Esophagus squamous epithelium (tissue), 5 donors: Measurements from ENCODE around the gene RWDD3. TPM values are rescaled to one million over a fixed set of nuclear protein-coding genes. Genes with fewer than 3 reads are reported as not detected.

ENCODE experiments used
- DNase-seq: peaks from one replicate; lab custom pipeline; 2025; lab: John Stamatoyannopoulos, UW
- H3K27ac ChIP-seq, 4 donors: fragments of 200-600 bp; sonication (generic); one replicate each; pipeline ENCODE4 v1.5.1; 2016 to 2019; ENCODE audit warnings: mild to moderate bottlenecking in 1 of 4
- H3K27me3 ChIP-seq, 4 donors: fragments of 200-600 bp; sonication (generic); 1 replicate in 3 of 4; 2 replicates in 1 of 4; pipeline versions ENCODE4 v1.5.1 to v1.6.0; 2017 to 2021; ENCODE audit warnings: antibody characterized with exemption in 1 of 4
- H3K36me3 ChIP-seq, 3 donors: fragments of 200-600 bp; sonication (generic); one replicate each; pipeline ENCODE4 v1.5.1; 2016 to 2019
- H3K4me1 ChIP-seq, 3 donors: fragments of 200-600 bp; sonication (generic); one replicate each; pipeline ENCODE4 v1.5.1; 2017 to 2019
- H3K4me3 ChIP-seq, 4 donors: fragments of 200-600 bp; sonication (generic); 1 replicate in 3 of 4; 2 replicates in 1 of 4; pipeline ENCODE4 v1.5.1; 2016 to 2019; ENCODE audit warnings: mild to moderate bottlenecking in 2 of 4, moderate library complexity in 1 of 4
- H3K9me3 ChIP-seq, 3 donors: fragments of 200-600 bp; sonication (generic); one replicate each; pipeline ENCODE4 v1.5.1; 2016 to 2019
- CTCF ChIP-seq, 6 experiments: fragments of 450-650 bp in 4 of 6; fragments of 200-600 bp in 2 of 6; sonication (generic) in 2 of 6; IDR thresholded peaks; one replicate each; pipeline ENCODE4 v1.5.1; 2016 to 2019; ENCODE audit warnings: antibody characterized with exemption in 6 of 6, mild to moderate bottlenecking in 4 of 6, moderate library complexity in 4 of 6
- POLR2A ChIP-seq, 4 donors: fragments of 450-650 bp; IDR thresholded peaks; one replicate each; pipeline ENCODE4 v1.6.1; 2017; ENCODE audit warnings: antibody characterized with exemption in 4 of 4, mild to moderate bottlenecking in 4 of 4, moderate library complexity in 3 of 4
- WGBS, 2 donors: methylation state at CpG; one replicate each; pipeline ENCODE4 v1.1.5; 2018; 5-methylcytosine and 5-hydroxymethylcytosine counted together
- intact Hi-C: fragments of 100-400 bp; cut with DNase I; formaldehyde crosslinking; loops from one replicate; pipeline ENCODE4 v1.15.0; 2022
- total RNA-seq, 4 donors: library from RNA; depleted of rRNA; stranded (reverse); fragments of >200 nt; gene quantifications; one replicate each; pipeline ENCODE4 v1.1.0, GENCODE V29; 2016
- donor health status: DM: yes; HTN: yes; CAD: no.

Gene RWDD3
- total RNA-seq, 4 donors from 2014 or later: 1.8 to 11.8 (median 7.6) TPM

GRCh38 chr1:95219407-95219806, 14.6 kb upstream of the RWDD3 start:
- intact Hi-C loops: no loop called here
- WGBS, 2 donors: 91 to 97% methylated on average over 4 of the region's 4 CpGs
- TF ChIP-seq CTCF (IDR thresholded peaks at IDR 0.05): no peak
- TF ChIP-seq POLR2A (IDR thresholded peaks at IDR 0.05): no peak

DNA sequence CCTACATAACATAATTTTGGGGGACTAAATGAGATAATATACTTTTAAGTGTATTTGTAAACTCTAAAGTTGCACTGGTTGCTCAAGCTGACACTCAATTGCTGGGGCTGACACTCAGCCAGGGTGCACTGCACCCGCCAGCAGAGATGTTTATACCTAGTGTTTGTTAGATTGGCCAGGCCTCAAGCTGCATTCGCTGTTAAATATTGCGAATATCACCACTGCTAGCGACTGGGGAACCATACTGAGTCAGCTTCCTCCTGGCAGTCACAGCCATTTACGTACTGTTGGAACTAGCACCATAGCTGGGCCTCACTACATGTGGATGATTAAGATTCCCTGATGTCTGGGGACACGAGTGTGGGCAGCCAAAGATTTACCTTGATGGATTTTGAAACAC, 12.7 kb upstream of the RWDD3 start:
- no peak overlapping the region for H3K4me3 ChIP-seq
- 83 to 86% methylated on average over 4 to 6 of the region's 6 CpGs for WGBS, 2 donors
- intact Hi-C loops: no loop called here
- H3K27me3 ChIP-seq: no peaks in the 10 kb centered on the region
- no peaks in the 10 kb centered on the region for H3K9me3 ChIP-seq
- no peaks in the 10 kb centered on the region for H3K36me3 ChIP-seq
- no peak for DNase-seq
- H3K4me1 ChIP-seq: no peaks in the 10 kb centered on the region
- H3K27ac ChIP-seq: no peak overlapping the region
- TF ChIP-seq CTCF (IDR thresholded peaks at IDR 0.05) (no peak), POLR2A (IDR thresholded peaks at IDR 0.05) (no peak)

More at GRCh38 chr1:95219407-95219806, 14.6 kb upstream of the RWDD3 start:
- no peaks in the 10 kb centered on the region for H3K9me3 ChIP-seq
- no peak overlapping the region for H3K4me3 ChIP-seq
- H3K27me3 ChIP-seq: no peaks in the 10 kb centered on the region
- no peak overlapping the region for H3K27ac ChIP-seq
- no peaks in the 10 kb centered on the region for H3K4me1 ChIP-seq
- no peaks in the 10 kb centered on the region for H3K36me3 ChIP-seq
- no peak for DNase-seq

DNA sequence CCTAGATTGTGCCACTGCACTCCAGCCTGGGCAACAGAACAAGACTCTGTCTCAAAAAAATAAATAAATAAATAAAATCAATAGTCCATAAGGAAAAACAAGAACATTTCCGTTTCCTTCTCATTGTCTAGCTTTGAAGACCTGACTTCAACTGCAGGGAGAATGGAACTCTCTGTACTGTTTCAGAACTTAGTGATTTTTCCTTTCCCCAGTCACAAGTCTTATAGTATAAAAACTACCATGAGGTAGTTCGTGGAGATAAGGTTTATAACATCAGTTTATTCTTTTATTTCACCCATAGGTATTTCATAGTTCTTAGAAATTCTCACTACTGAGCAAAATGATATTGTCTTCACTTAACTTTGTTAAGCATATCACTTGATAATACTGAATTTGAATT, 11.4 kb upstream of the RWDD3 start:
- intact Hi-C loops: no loop called here
- no peaks in the 10 kb centered on the region for H3K36me3 ChIP-seq
- no peak overlapping the region for H3K27ac ChIP-seq
- WGBS, 2 donors: 78 to 87% methylated on average over 2 of the region's 2 CpGs
- H3K27me3 ChIP-seq: no peaks in the 10 kb centered on the region
- no peak for DNase-seq
- TF ChIP-seq CTCF (IDR thresholded peaks at IDR 0.05) (no peak), POLR2A (IDR thresholded peaks at IDR 0.05) (no peak)
- H3K9me3 ChIP-seq: no peaks in the 10 kb centered on the region
- no peak overlapping the region for H3K4me3 ChIP-seq
- no peaks in the 10 kb centered on the region for H3K4me1 ChIP-seq

- intact Hi-C loops: no loop called here
- H3K27me3 ChIP-seq: no peaks in the 10 kb centered on the region
- TF ChIP-seq POLR2A (IDR thresholded peaks at IDR 0.05) (no peak), CTCF (IDR thresholded peaks at IDR 0.05) (no peak)
- no peaks in the 10 kb centered on the region for H3K36me3 ChIP-seq
- H3K9me3 ChIP-seq: no peaks in the 10 kb centered on the region
- DNase-seq: no peak
- H3K4me3 ChIP-seq: no peak overlapping the region
- H3K4me1 ChIP-seq: no peaks in the 10 kb centered on the region
- no peak overlapping the region for H3K27ac ChIP-seq
Measured at GRCh38 chr1:95223110-95223509, 10.9 kb upstream of the RWDD3 start.

DNA sequence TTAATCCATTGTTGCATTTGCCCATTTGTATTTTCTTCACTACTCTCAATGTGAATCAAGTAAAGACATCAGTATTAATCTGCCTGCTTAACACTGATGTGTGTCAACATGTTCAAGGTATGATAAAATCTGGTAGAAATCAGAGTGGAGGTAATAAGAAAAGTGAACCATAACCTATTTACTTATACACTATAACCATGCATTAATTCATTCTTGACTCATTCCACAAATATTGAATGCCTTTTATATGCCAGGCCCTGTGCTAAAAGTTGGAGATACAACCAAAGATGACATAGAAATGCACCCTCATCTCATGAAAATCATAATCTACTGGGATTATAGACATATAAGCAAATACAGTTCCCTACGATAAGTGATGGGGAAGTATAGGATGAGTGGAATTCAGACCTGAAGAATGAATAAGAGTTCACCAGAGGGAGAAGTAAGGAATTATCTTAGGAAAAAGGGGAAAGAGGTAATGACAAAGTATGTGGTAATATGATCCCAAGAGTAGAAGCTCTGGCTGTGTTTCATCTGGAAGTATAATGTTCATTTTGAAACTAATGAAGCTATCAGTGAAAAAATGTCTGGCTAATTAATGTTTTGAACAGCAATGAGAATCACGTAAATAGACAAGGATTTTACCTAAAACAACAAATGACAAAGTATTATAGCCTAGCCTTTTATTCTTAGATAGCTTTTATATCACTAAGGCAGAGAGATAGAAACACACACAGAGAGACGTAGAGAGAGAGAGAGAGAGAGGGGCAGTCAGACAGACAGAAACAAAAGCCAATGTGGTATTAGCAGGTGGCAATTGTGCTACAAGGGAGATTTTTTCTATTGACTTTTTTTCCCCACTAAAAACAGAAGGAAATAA, 7.0 kb upstream of the RWDD3 start:
- peaks cover 0 to 12% (median 0%) of the 10 kb centered on the region in 3 donors for H3K4me1 ChIP-seq
- intact Hi-C loops: no loop called here
- WGBS, 2 donors: 70 to 78% methylated on average over 3 of the region's 3 CpGs
- H3K27ac ChIP-seq: no peak overlapping the region
- H3K36me3 ChIP-seq: no peaks in the 10 kb centered on the region
- no peak for DNase-seq
- no peak overlapping the region for H3K4me3 ChIP-seq
- no peaks in the 10 kb centered on the region for H3K27me3 ChIP-seq
- H3K9me3 ChIP-seq: no peaks in the 10 kb centered on the region
- TF ChIP-seq CTCF (IDR thresholded peaks at IDR 0.05): no peak
- no peak for TF ChIP-seq POLR2A (IDR thresholded peaks at IDR 0.05)
